Gastrocnemius medialis (tissue), 4 donors: ENCODE results near the gene TSPAN17. TPM values are rescaled to one million over a fixed set of nuclear protein-coding genes. Genes with fewer than 3 reads are reported as not detected.

Source experiments
- ATAC-seq, 2 donors: fragments of 150-250 bp; one replicate each; pipeline ENCODE4 v1.9.1; 2016
- DNase-seq, 2 donors: peaks; one replicate each; pipeline ENCODE4 v3.0.0-alpha.2; 2019
- H3K27ac ChIP-seq, 4 donors: fragments of 200-600 bp; sonication (generic); 1 replicate in 1 of 4; 2 replicates in 3 of 4; pipeline ENCODE4 v1.5.1; 2016 to 2018; ENCODE audit warnings: mild to moderate bottlenecking in 2 of 4, moderate library complexity in 1 of 4
- H3K27me3 ChIP-seq, 3 donors: fragments of 200-600 bp; sonication (generic) in 2 of 3; 1 replicate in 1 of 3; 2 replicates in 2 of 3; pipeline versions ENCODE4 v1.5.1 to v1.6.0; 2016 to 2019; ENCODE audit warnings: mild to moderate bottlenecking in 1 of 3, moderate library complexity in 1 of 3
- H3K36me3 ChIP-seq, 2 donors: fragments of 200-600 bp; sonication (generic) in 1 of 2; one replicate each; pipeline ENCODE4 v1.5.1; 2017 to 2018
- H3K4me1 ChIP-seq, 2 donors: fragments of 200-600 bp; sonication (generic) in 1 of 2; one replicate each; pipeline ENCODE4 v1.5.1; 2016 to 2017; ENCODE audit warnings: mild to moderate bottlenecking in 2 of 2
- H3K4me3 ChIP-seq, 4 donors: fragments of 200-600 bp; sonication (generic) in 3 of 4; 1 replicate in 1 of 4; 2 replicates in 3 of 4; pipeline ENCODE4 v1.5.1; 2016 to 2019; ENCODE audit warnings: mild to moderate bottlenecking in 2 of 4
- H3K9me3 ChIP-seq, 3 donors: fragments of 200-600 bp; sonication (generic) in 2 of 3; 1 replicate in 1 of 3; 2 replicates in 2 of 3; pipeline ENCODE4 v1.5.1; 2016 to 2019
- POLR2A ChIP-seq, 2 donors: fragments of 450-650 bp; IDR thresholded peaks; one replicate each; pipeline ENCODE4 v1.6.1; 2017; ENCODE audit warnings: antibody characterized with exemption in 2 of 2, mild to moderate bottlenecking in 2 of 2, moderate library complexity in 2 of 2
- in situ Hi-C, 4 donors: fragments of 200-750 bp; cut with MboI; loops; one replicate each; pipeline versions ENCODE4 v1.15.0 to v1.8.0; 2017; ENCODE audit warnings: low sequenced_read_pairs in 4 of 4
- intact Hi-C: fragments of 100-400 bp; cut with DNase I; formaldehyde crosslinking; loops from one replicate; pipeline ENCODE4 v1.15.1; 2023; ENCODE audit warnings: low total_unique reads
- total RNA-seq, 4 donors: library from RNA; depleted of rRNA; stranded (reverse); fragments of >200 nt; gene quantifications; one replicate each; pipeline versions ENCODE4 v1.1.0 to v1.2.3, GENCODE V29; 2016
- TF ChIP-seq, protein P1 (sequence below), 5 experiments: fragments of 450-650 bp in 3 of 5; fragments of 200-600 bp in 2 of 5; sonication (generic) in 2 of 5; IDR thresholded peaks in 4 of 5; conservative IDR thresholded peaks in 1 of 5; 1 replicate in 4 of 5; 2 replicates in 1 of 5; pipeline ENCODE4 v1.5.1; 2016 to 2019; ENCODE audit warnings: antibody characterized with exemption in 5 of 5, mild to moderate bottlenecking in 3 of 5, moderate library complexity in 3 of 5

TSPAN17 gene
- total RNA-seq, 4 donors from 2014 or later, result 13.3 to 35.7 (median 27.2) TPM

DNA sequence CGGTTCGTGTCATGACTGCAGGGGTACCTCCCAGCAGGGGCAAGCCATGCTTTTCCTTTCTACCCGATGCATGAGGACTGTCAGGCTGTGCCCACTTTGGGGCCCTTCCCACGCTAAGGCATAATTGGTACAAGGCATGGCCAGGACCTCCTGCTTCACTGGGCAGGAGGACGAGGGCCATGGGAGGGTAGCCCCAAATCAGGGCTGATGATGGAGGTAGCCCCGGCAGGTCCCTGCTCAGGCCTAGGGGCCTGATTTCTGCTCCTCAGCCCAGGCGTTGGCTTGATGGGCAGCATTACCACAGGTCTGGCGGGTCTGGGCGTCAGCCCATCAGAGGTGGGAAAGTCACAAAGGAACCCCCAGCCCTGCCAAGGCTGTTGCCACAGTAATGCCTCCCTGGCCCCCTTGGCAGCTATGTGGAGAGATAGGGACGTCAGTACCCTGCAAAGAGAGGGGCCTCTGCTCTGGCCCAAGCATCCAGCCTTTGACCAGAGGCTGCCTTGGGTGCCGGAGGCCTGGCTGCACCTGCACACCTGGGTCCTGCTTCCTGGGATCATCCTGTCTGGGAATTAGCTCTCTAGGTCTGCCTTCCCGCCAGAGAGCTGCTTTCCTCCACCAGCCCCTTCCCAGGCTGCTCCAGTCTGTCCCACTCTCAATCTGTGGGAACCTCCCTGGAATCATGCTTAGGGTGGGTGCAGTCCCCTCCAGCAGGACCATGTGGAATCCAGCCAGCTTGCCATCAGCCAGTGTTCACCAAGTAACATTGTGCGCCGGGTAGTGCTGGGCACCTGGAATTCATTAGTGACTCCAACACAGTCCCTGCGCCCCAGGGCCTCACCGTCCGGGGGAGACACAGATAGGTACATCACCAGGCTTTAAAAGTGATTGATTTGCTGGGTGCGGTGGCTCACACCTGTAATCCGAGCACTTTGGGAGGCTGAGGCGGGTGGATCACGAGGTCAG is 15.4 kb downstream of the TSPAN17 start:
- TF ChIP-seq, protein P1, sequence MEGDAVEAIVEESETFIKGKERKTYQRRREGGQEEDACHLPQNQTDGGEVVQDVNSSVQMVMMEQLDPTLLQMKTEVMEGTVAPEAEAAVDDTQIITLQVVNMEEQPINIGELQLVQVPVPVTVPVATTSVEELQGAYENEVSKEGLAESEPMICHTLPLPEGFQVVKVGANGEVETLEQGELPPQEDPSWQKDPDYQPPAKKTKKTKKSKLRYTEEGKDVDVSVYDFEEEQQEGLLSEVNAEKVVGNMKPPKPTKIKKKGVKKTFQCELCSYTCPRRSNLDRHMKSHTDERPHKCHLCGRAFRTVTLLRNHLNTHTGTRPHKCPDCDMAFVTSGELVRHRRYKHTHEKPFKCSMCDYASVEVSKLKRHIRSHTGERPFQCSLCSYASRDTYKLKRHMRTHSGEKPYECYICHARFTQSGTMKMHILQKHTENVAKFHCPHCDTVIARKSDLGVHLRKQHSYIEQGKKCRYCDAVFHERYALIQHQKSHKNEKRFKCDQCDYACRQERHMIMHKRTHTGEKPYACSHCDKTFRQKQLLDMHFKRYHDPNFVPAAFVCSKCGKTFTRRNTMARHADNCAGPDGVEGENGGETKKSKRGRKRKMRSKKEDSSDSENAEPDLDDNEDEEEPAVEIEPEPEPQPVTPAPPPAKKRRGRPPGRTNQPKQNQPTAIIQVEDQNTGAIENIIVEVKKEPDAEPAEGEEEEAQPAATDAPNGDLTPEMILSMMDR (IDR thresholded peaks at IDR 0.05 in 4 of 5, conservative IDR thresholded peaks at IDR 0.05 in 1 of 5), result no peak
- no peak for TF ChIP-seq POLR2A (IDR thresholded peaks at IDR 0.05)
- Histone ChIP-seq H3K27me3 (peaks cover 15 to 21% (median 18%) of the 10 kb centered on the region in 3 donors), H3K9me3 (no peaks in the 10 kb centered on the region), H3K27ac (no peak overlapping the region), H3K4me3 (no peak overlapping the region), H3K4me1 (peaks cover 0 to 4% of the 10 kb centered on the region in 2 donors), H3K36me3 (no peaks in the 10 kb centered on the region)
- ATAC-seq (no peak), DNase-seq (no peak)
- intact Hi-C loops (loop anchor here (5.0 kb wide), 1 partner anchor 90 kb away; no protein-coding TSS in a partner anchor), in situ Hi-C loops (loop anchor here in 2 of 4 donors (25.0 kb wide), 2 partner anchors 300 to 450 kb away; no protein-coding TSS in a partner anchor)

GRCh38 chr5:176663566-176663965 is 16.3 kb downstream of the TSPAN17 start:
- Histone ChIP-seq H3K36me3 (no peaks in the 10 kb centered on the region), H3K9me3 (no peaks in the 10 kb centered on the region), H3K27me3 (peaks cover 18 to 25% (median 18%) of the 10 kb centered on the region in 3 donors), H3K27ac (no peak overlapping the region), H3K4me3 (no peak overlapping the region), H3K4me1 (no peaks in the 10 kb centered on the region)
- in situ Hi-C loops, result loop anchor here in 2 of 4 donors (25.0 kb wide), 2 partner anchors 299 to 449 kb away; no protein-coding TSS in a partner anchor
- ATAC-seq, result no peak
- no peak for DNase-seq
- TF ChIP-seq, protein P1 (IDR thresholded peaks at IDR 0.05 in 4 of 5, conservative IDR thresholded peaks at IDR 0.05 in 1 of 5), result no peak
- no peak for TF ChIP-seq POLR2A (IDR thresholded peaks at IDR 0.05)
- intact Hi-C loops, result loop anchor here (5.0 kb wide), 1 partner anchor 91 kb away; no protein-coding TSS in a partner anchor

DNA sequence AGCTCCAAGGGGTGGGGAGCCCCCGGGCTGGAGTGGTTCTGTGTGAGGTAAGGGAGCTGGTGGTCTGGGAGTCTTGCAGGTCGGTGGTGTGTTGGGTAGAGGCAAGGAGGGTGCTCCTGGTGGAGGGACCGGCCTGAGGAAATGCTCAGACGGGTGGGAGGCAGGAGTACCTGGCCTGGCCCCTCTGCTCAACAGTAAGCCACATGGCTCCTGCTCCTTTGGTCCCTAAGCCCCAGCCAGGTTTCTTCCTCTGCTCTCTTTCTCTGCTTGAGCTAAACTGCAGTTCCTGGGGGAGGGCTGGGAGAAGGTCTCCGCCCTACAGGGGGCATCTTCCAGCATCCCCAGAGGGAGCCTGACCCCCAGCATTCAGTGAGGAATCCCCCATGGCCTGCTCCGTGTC is 17.2 kb downstream of the TSPAN17 start:
- H3K36me3 ChIP-seq, result no peaks in the 10 kb centered on the region
- TF ChIP-seq, protein P1 (IDR thresholded peaks at IDR 0.05 in 4 of 5, conservative IDR thresholded peaks at IDR 0.05 in 1 of 5), result no peak
- TF ChIP-seq POLR2A (IDR thresholded peaks at IDR 0.05), result no peak
- in situ Hi-C loops, result loop anchor here in 2 of 4 donors (25.0 kb wide), 2 partner anchors 298 to 448 kb away; no protein-coding TSS in a partner anchor
- no peak overlapping the region for H3K4me3 ChIP-seq
- ATAC-seq (no peak), DNase-seq (no peak)
- no peaks in the 10 kb centered on the region for H3K9me3 ChIP-seq
- no peaks in the 10 kb centered on the region for H3K4me1 ChIP-seq
- no peak overlapping the region for H3K27ac ChIP-seq
- intact Hi-C loops, result loop anchor here (5.0 kb wide), 1 partner anchor 92 kb away; no protein-coding TSS in a partner anchor
- peaks cover 18 to 25% (median 18%) of the 10 kb centered on the region in 3 donors for H3K27me3 ChIP-seq

- Histone ChIP-seq H3K27ac (no peak overlapping the region), H3K9me3 (no peaks in the 10 kb centered on the region), H3K36me3 (no peaks in the 10 kb centered on the region), H3K27me3 (peaks cover 18 to 25% (median 20%) of the 10 kb centered on the region in 3 donors), H3K4me1 (no peaks in the 10 kb centered on the region), H3K4me3 (no peak overlapping the region)
- TF ChIP-seq, protein P1 (IDR thresholded peaks at IDR 0.05 in 4 of 5, conservative IDR thresholded peaks at IDR 0.05 in 1 of 5), result no peak
- no peak for TF ChIP-seq POLR2A (IDR thresholded peaks at IDR 0.05)
- in situ Hi-C loops, result loop anchor here in 2 of 4 donors (25.0 kb wide), 2 partner anchors 297 to 447 kb away; no protein-coding TSS in a partner anchor
- ATAC-seq (no peak), DNase-seq (no peak)
- intact Hi-C loops, result loop anchor here (5.0 kb wide), 1 partner anchor 93 kb away; no protein-coding TSS in a partner anchor
These were observed 17.6 kb downstream of the TSPAN17 start for GRCh38 chr5:176664886-176665285.
